ENCODE measurements around the gene PBX1. TPM values are rescaled to one million over a fixed set of nuclear protein-coding genes. Genes with fewer than 3 reads are reported as not detected.

PBX1 gene
- total RNA-seq, 2 donors from 2014 or later = 50.5 to 53.1 TPM

DNA sequence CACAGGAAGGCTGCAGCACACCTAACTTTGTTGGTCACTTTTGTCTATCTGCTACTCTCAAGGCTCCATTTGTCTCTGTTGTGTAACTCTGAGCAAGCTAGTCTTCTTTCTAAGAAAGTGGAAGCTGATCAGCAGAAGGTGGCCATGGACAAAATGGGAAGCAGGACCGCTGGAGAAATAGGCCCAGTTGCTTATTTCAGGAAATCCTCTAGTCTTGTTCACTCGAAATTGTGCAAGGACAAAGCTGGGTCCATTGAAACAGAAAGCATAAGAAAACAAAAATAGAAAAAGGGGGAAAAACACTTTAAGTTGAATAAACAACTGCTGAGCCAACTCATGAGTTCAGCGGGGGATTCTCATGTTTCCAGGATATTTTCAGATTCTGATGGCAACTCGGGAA is 150.1 kb downstream of the PBX1 start:
- peaks cover 29 to 67% of the 10 kb centered on the region in 2 donors for H3K4me1 ChIP-seq (ENCODE audit: control insufficient read depth in 1 of 2, low read depth in 2 of 2)
- H3K36me3 ChIP-seq = no peaks in the 10 kb centered on the region

DNA sequence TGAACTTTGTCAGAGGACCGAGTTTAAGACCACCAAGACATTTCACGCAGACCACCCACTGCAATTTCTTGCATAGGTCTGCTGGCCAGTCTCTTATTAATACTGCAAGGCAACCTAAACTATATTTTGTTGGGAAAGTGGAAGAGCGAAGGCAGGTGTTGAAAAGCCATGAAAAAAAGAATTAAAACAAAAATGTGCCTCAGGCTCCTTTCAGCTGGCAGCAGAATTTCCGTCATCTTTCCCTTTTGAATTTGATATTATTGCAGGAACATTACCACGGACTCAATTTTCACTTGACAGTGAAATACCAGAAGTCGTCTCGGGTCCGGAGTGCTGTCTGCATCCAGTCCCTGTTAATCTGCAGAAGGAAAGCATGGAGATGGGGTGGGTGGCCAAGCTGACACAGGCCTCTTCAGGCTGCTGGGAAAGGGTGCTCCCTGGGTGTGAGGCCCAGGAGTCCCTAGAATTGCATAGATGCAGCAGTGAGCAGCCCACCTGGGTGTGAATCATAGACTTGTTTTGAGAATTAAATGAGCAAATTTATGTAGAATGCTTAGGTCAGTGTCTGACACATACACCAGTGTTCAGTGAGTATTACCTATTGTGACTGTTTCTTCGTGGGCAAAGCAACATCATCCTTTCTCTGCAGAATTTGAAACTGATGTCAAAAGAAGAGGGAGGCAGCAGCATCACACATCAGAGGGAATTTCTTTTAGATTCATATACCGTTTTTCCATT is 150.7 kb downstream of the PBX1 start:
- TF ChIP-seq, protein P1, sequence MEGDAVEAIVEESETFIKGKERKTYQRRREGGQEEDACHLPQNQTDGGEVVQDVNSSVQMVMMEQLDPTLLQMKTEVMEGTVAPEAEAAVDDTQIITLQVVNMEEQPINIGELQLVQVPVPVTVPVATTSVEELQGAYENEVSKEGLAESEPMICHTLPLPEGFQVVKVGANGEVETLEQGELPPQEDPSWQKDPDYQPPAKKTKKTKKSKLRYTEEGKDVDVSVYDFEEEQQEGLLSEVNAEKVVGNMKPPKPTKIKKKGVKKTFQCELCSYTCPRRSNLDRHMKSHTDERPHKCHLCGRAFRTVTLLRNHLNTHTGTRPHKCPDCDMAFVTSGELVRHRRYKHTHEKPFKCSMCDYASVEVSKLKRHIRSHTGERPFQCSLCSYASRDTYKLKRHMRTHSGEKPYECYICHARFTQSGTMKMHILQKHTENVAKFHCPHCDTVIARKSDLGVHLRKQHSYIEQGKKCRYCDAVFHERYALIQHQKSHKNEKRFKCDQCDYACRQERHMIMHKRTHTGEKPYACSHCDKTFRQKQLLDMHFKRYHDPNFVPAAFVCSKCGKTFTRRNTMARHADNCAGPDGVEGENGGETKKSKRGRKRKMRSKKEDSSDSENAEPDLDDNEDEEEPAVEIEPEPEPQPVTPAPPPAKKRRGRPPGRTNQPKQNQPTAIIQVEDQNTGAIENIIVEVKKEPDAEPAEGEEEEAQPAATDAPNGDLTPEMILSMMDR (IDR thresholded peaks at IDR 0.05) = no peak
- H3K4me1 ChIP-seq (ENCODE audit: control insufficient read depth in 1 of 2, low read depth in 2 of 2) = peaks cover 29 to 69% of the 10 kb centered on the region in 2 donors
- DNase-seq (ENCODE audit: low spot score) = no peak
- H3K27me3 ChIP-seq (replicated peaks; ENCODE audit: insufficient read depth) = no peaks in the 10 kb centered on the region
- no peak for ATAC-seq (ENCODE audit: insufficient number of reproducible peaks, low FRiP score, low read depth)
- no peak overlapping the region for H3K27ac ChIP-seq
- H3K36me3 ChIP-seq = no peaks in the 10 kb centered on the region
- no peak overlapping the region for H3K4me3 ChIP-seq
- H3K9me3 ChIP-seq = no peaks in the 10 kb centered on the region

More for the DNA sequence above, 150.1 kb downstream of the PBX1 start:
- Histone ChIP-seq H3K27ac (no peak overlapping the region), H3K9me3 (no peaks in the 10 kb centered on the region), H3K4me3 (no peak overlapping the region), H3K27me3 (replicated peaks; ENCODE audit: insufficient read depth) (no peaks in the 10 kb centered on the region)
- ATAC-seq (ENCODE audit: insufficient number of reproducible peaks, low FRiP score, low read depth) = no peak
- no peak for DNase-seq (ENCODE audit: low spot score)
- TF ChIP-seq, protein P1 (IDR thresholded peaks at IDR 0.05) = no peak

DNA sequence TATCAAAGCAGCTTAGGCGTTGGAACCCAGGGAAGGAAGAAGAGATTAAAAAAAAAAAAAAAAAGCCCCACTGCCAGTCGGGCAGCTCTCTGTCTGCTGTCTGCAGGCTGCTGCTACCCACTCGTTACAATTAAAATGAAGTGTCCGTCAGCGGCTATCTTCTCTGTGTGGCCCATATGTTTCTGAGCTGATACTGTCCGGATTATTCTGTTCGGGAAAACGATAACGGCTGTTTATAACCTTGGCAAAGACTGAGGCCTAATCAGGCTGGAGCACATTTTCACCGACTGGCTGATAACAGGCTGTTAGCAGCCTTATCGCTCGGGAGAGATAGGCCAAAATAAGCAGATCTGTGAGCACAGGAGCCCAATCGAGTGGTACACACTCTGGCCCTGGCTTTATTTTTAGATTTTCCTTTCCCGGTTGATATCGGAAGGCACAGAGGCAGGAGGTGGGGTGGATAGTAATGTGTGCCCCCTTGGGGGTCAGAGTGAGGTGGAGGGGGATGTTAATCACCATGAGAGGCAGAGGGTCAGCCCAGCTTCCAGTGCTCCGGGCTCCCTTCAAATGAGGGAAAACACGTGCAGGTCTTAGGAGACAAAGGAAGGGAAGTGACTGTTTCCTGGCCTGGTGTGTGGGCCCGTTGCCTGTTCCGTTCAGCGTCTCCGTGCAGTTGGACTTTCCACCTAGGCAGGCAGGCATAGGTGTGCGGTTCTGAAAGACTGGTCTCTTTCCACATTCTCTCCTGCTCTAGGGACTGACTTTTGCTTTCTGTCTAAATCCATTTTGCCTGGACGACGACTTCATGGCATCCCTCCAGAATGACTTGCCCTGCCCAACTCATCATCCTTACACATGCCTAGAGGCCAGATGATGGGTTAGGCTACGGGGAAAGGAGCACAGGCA is 153.4 kb downstream of the PBX1 start:
- H3K4me1 ChIP-seq (ENCODE audit: control insufficient read depth in 1 of 2, low read depth in 2 of 2) = peaks cover 27 to 77% of the 10 kb centered on the region in 2 donors

DNA sequence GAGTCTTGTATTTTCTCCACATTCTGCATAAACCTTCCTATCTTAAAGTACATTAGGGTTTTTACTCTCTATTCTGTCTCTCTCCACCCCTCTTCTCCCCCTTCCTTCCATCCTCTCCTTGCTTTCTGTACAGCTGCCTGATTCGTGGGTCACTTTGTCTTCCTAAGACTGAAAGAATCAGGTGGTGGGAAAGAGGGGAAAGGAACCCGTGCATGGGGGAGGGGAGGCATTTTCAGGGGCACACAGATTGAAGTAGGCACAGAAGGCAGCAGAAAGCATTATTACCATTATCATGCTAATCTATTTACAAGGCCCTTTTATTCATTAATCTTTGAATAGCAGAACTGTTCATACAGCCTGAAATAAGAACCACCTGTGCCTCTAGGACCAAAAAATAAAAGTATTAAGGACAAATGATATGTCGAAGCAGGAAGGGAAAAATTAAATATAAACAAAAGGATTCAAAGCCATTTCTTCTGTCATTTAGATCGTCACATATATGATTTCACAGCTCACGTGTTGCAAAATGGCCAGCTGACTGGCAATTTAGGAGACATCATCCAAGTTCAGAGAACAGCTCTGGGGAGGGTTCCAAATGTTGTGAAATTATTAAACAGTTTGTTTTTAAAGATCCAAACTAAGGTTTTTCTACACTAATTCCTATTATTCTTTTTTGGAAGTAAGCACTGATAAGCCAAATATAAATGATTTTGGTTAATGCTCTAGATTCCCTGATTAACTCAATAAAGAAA is 154.6 kb downstream of the PBX1 start:
- TF ChIP-seq, protein P1 (IDR thresholded peaks at IDR 0.05) = no peak
- H3K4me3 ChIP-seq = no peak overlapping the region
- H3K4me1 ChIP-seq (ENCODE audit: control insufficient read depth in 1 of 2, low read depth in 2 of 2) = peaks cover 17 to 71% of the 10 kb centered on the region in 2 donors

More for the DNA sequence above, 153.4 kb downstream of the PBX1 start:
- H3K27ac ChIP-seq = peak overlapping the region in 1 of 2 donors; percentile 49
- H3K9me3 ChIP-seq = no peaks in the 10 kb centered on the region
- ATAC-seq (ENCODE audit: insufficient number of reproducible peaks, low FRiP score, low read depth) = peak; percentile 30
- no peaks in the 10 kb centered on the region for H3K36me3 ChIP-seq
- TF ChIP-seq, protein P1 (IDR thresholded peaks at IDR 0.05) = no peak
- H3K27me3 ChIP-seq (replicated peaks; ENCODE audit: insufficient read depth) = no peaks in the 10 kb centered on the region
- no peak for DNase-seq (ENCODE audit: low spot score)
- peak overlapping the region; percentile 19 for H3K4me3 ChIP-seq

More for the DNA sequence above, 154.6 kb downstream of the PBX1 start:
- ATAC-seq (ENCODE audit: insufficient number of reproducible peaks, low FRiP score, low read depth) (no peak), DNase-seq (ENCODE audit: low spot score) (no peak)
- no peaks in the 10 kb centered on the region for H3K9me3 ChIP-seq
- no peak overlapping the region for H3K27ac ChIP-seq
- no peaks in the 10 kb centered on the region for H3K36me3 ChIP-seq
- no peaks in the 10 kb centered on the region for H3K27me3 ChIP-seq (replicated peaks; ENCODE audit: insufficient read depth)
